Renal pelvis (tissue), 4 donors: ENCODE data around the gene FCGBP. TPM values are rescaled to one million over a fixed set of nuclear protein-coding genes. Genes with fewer than 3 reads are reported as not detected.
A peak's percentile ranks its signal among the peaks of the same experiment; 100 is the strongest.
"Not testable (repeated sequence)": the region's sequence is repeated elsewhere in the genome, so short reads cannot be mapped to it uniquely, and the experiment has no call there.

Experiments
- DNase-seq: peaks from one replicate; pipeline ENCODE4 v3.0.0-alpha.2; 2013
- polyA plus RNA-seq, 3 donors: library from polyadenylated mRNA; unstranded; fragments of 120-200 nt; gene quantifications; one replicate each; pipeline ENCODE4 v1.2.1, GENCODE V29; 2013; ENCODE audit not compliant: insufficient read length in 3 of 3

The FCGBP gene
- polyA plus RNA-seq, 3 donors: 8.8 to 10.7 (median 9.4) TPM

GRCh38 chr19:39891660-39892505 lies 42.6 kb downstream of the FCGBP start:
- DNase-seq: peak; percentile 28

- no peak for DNase-seq
Observed at GRCh38 chr19:39890755-39891551, 43.5 kb downstream of the FCGBP start.

GRCh38 chr19:39889872-39890754 lies 44.3 kb downstream of the FCGBP start:
- DNase-seq: not testable (repeated sequence)

- not testable (repeated sequence) for DNase-seq
Observed at GRCh38 chr19:39887456-39887951, 46.9 kb downstream of the FCGBP start.

GRCh38 chr19:39885821-39886554 lies 48.4 kb downstream of the FCGBP start:
- DNase-seq: not testable (repeated sequence)

- not testable (repeated sequence) for DNase-seq
Observed at GRCh38 chr19:39884721-39885120, 49.7 kb downstream of the FCGBP start.

Other genes with a start within 250 kb of the FCGBP start
- gene LGALS14, start 230.2 kb downstream of the FCGBP start, polyA plus RNA-seq: not detected
- gene CLC, start 196.6 kb downstream of the FCGBP start, polyA plus RNA-seq: 1 to 10 TPM; 1.5 to 3.3 (median 2.9) TPM
- gene LEUTX, start 155.8 kb downstream of the FCGBP start, polyA plus RNA-seq: not detected
- gene DYRK1B, start 100.5 kb downstream of the FCGBP start, polyA plus RNA-seq: 10 to 100 TPM; 35.4 to 38.1 (median 35.9) TPM
- gene FBL, start 88.3 kb downstream of the FCGBP start, polyA plus RNA-seq: 100 to 1,000 TPM; 328 to 373 (median 335) TPM
- 100 to 1,000 TPM in 2 of 3 donors, 10 to 100 TPM in 1; 97.1 to 108 (median 103) TPM for gene PSMC4, start 36.5 kb upstream of the FCGBP start, polyA plus RNA-seq
- gene ZNF546, start 62.4 kb upstream of the FCGBP start, polyA plus RNA-seq: 10 to 100 TPM in 1 of 3 donors, 1 to 10 TPM in 2; 5.3 to 11.2 (median 8.3) TPM
- 10 to 100 TPM; 19.5 to 42.5 (median 37.3) TPM for gene ZNF780B, start 121.6 kb upstream of the FCGBP start, polyA plus RNA-seq
- gene ZNF780A, start 156.3 kb upstream of the FCGBP start, polyA plus RNA-seq: 10 to 100 TPM; 18.0 to 24.4 (median 19.8) TPM